ENCODE measurements around the gene FHIT. TPM values are rescaled to one million over a fixed set of nuclear protein-coding genes. Genes with fewer than 3 reads are reported as not detected.

Gene FHIT
- total RNA-seq, 4 donors from 2014 or later, result 0.72 to 5.2 (median 2.1) TPM

DNA sequence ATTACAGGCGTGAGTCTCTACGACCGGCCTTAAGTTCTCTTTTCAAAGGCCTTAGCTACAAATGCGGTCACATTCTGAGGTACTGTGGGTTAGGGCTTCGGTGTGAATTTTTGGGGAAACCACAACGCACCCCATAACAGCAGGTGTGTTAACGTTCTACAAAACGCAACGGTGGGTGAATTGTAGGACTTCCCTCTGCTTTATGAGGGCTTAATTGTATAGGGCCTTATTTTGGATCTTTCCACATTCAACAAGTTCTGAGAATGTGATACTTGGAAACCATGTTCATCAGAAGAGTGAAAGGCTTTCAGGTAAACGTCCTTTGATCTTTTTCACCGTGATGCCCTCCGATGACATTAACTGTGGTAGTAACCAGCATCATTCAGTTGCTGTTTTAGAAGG is 1202.8 kb downstream of the FHIT start:
- Histone ChIP-seq H3K9me3 (no peaks in the 10 kb centered on the region), H3K4me3 (no peak overlapping the region), H3K27me3 (no peaks in the 10 kb centered on the region), H3K36me3 (no peaks in the 10 kb centered on the region), H3K27ac (no peak overlapping the region), H3K4me1 (no peaks in the 10 kb centered on the region)
- in situ Hi-C loops (cut with MboI; ENCODE audit: low sequenced_read_pairs in 4 of 4), result no loop called here
- DNase-seq (no peak), ATAC-seq (no peak)
- intact Hi-C loops (cut with DNase I; ENCODE audit: low total_unique reads), result no loop called here
- TF ChIP-seq POLR2A (IDR thresholded peaks at IDR 0.05), result no peak

DNA sequence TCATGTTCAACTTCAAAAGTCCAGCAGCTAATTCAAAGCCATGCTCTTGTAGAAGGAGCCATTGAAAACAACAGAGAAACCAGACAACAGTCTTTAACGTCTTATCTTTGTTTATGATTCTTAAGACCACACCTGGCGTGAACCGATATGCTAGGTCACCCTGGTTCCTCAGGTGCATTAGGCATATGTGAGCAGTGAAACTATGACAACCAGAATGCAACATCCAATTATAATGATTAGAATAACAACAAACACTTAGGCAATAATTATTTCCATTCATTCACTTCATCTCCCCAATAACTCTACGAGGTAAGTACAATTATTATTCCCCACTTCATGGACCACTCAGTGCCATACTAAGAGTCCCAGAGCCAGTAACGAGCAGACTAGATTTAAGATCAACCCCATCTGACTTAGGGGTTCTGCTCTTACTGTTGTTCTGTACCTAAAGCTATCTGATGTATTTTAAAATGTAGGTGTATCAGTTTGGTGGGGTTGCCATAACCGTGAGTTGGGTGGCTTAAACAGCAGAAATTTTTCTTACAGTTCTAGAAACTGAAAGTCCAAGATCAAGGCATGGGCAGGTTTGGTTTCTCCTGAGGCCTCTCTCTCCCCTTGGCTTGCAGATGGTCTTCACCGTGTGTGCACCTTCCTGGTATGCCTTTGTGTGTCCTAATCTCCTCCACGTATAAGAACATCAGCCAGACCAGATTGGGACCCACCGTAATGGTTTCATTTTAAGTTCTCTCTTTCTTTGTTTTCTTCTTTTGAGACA is 1203.6 kb downstream of the FHIT start:
- ATAC-seq, result no peak
- H3K9me3 ChIP-seq, result no peaks in the 10 kb centered on the region
- intact Hi-C loops (cut with DNase I; ENCODE audit: low total_unique reads), result no loop called here
- H3K4me3 ChIP-seq, result no peak overlapping the region
- H3K4me1 ChIP-seq, result no peaks in the 10 kb centered on the region
- no peak overlapping the region for H3K27ac ChIP-seq
- H3K27me3 ChIP-seq, result no peaks in the 10 kb centered on the region
- DNase-seq, result no peak
- TF ChIP-seq, protein P1, sequence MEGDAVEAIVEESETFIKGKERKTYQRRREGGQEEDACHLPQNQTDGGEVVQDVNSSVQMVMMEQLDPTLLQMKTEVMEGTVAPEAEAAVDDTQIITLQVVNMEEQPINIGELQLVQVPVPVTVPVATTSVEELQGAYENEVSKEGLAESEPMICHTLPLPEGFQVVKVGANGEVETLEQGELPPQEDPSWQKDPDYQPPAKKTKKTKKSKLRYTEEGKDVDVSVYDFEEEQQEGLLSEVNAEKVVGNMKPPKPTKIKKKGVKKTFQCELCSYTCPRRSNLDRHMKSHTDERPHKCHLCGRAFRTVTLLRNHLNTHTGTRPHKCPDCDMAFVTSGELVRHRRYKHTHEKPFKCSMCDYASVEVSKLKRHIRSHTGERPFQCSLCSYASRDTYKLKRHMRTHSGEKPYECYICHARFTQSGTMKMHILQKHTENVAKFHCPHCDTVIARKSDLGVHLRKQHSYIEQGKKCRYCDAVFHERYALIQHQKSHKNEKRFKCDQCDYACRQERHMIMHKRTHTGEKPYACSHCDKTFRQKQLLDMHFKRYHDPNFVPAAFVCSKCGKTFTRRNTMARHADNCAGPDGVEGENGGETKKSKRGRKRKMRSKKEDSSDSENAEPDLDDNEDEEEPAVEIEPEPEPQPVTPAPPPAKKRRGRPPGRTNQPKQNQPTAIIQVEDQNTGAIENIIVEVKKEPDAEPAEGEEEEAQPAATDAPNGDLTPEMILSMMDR (IDR thresholded peaks at IDR 0.05 in 4 of 5, conservative IDR thresholded peaks at IDR 0.05 in 1 of 5), result no peak
- TF ChIP-seq POLR2A (IDR thresholded peaks at IDR 0.05), result no peak
- in situ Hi-C loops (cut with MboI; ENCODE audit: low sequenced_read_pairs in 4 of 4), result no loop called here
- no peaks in the 10 kb centered on the region for H3K36me3 ChIP-seq

DNA sequence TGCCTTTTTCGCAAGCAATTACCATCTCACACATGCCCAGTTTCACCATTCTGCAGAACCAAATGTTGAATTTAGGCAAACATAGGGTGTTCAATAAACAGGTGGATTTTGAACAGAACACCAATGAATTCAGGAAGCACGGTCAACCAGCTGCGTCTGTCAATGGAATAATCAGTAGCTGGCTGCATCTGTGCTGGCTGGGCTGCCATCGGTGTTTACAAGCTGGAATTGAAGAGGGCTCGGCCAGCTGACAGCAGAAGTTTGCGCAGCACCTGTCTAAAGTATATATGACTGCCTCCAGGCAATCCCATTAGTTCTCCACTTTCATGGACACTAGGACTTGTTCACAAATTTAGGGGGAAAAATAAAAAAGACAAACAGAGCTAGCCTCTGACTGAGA is 1205.0 kb downstream of the FHIT start:
- Histone ChIP-seq H3K4me3 (no peak overlapping the region), H3K27ac (no peak overlapping the region), H3K9me3 (no peaks in the 10 kb centered on the region), H3K27me3 (no peaks in the 10 kb centered on the region), H3K36me3 (no peaks in the 10 kb centered on the region), H3K4me1 (no peaks in the 10 kb centered on the region)
- intact Hi-C loops (cut with DNase I; ENCODE audit: low total_unique reads) (no loop called here), in situ Hi-C loops (cut with MboI; ENCODE audit: low sequenced_read_pairs in 4 of 4) (no loop called here)
- no peak for ATAC-seq
- TF ChIP-seq, protein P1 (IDR thresholded peaks at IDR 0.05 in 4 of 5, conservative IDR thresholded peaks at IDR 0.05 in 1 of 5), result no peak
- TF ChIP-seq POLR2A (IDR thresholded peaks at IDR 0.05), result no peak
- no peak for DNase-seq

DNA sequence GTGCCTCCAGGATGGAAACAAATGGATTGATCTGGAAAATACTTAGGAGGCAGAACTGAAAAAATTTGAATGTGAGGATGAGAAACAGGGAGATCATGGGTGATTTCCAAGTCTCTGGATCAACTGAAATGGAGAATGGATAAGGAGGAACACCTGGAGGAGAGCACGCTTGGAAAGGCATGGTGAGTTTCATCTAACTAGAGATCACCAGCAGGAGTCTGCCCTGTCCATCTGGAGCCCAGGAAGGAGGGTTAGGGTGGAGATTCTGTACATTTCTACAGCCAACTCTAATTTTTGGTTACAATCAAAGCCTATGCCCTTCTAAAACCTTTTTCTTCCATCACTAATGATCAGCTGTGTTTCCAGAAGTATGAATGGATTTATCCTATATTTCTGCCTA is 1205.6 kb downstream of the FHIT start:
- TF ChIP-seq POLR2A (IDR thresholded peaks at IDR 0.05), result no peak
- TF ChIP-seq, protein P1 (IDR thresholded peaks at IDR 0.05 in 4 of 5, conservative IDR thresholded peaks at IDR 0.05 in 1 of 5), result no peak
- no peaks in the 10 kb centered on the region for H3K9me3 ChIP-seq
- H3K4me1 ChIP-seq, result no peaks in the 10 kb centered on the region
- in situ Hi-C loops (cut with MboI; ENCODE audit: low sequenced_read_pairs in 4 of 4), result no loop called here
- no peaks in the 10 kb centered on the region for H3K27me3 ChIP-seq
- H3K4me3 ChIP-seq, result no peak overlapping the region
- DNase-seq, result no peak
- no peak overlapping the region for H3K27ac ChIP-seq
- no peak for ATAC-seq
- H3K36me3 ChIP-seq, result no peaks in the 10 kb centered on the region
- intact Hi-C loops (cut with DNase I; ENCODE audit: low total_unique reads), result no loop called here

DNA sequence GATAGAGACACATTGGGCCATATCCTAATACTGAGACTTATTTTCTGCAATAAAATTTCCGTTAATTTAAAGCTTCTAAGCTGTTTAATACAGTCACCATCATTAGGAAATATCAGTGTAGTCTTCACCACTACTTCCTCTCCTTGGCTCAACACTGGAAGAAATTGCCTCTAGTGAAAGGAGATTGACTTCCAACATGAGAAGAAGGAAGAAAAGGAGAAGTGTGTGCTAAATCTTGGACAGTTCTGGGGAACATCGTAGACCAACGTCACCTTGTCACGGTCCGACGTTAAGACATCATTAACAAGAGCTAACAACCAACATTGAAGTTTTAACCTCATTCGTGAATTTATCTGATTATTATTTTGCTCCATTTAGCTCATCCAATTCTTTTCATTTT is 1214.4 kb downstream of the FHIT start:
- Histone ChIP-seq H3K4me1 (no peaks in the 10 kb centered on the region), H3K27me3 (no peaks in the 10 kb centered on the region), H3K27ac (no peak overlapping the region), H3K36me3 (no peaks in the 10 kb centered on the region), H3K9me3 (no peaks in the 10 kb centered on the region), H3K4me3 (no peak overlapping the region)
- intact Hi-C loops (cut with DNase I; ENCODE audit: low total_unique reads) (no loop called here), in situ Hi-C loops (cut with MboI; ENCODE audit: low sequenced_read_pairs in 4 of 4) (no loop called here)
- ATAC-seq, result no peak
- no peak for DNase-seq
- TF ChIP-seq, protein P1 (IDR thresholded peaks at IDR 0.05 in 4 of 5, conservative IDR thresholded peaks at IDR 0.05 in 1 of 5), result no peak
- no peak for TF ChIP-seq POLR2A (IDR thresholded peaks at IDR 0.05)
